SK-N-DZ (cell line): Measurements from ENCODE around the gene GBE1.
"Not testable (repeated sequence)": the region's sequence is repeated elsewhere in the genome, so short reads cannot be mapped to it uniquely, and the experiment has no call there.

ENCODE experiments used
- DNase-seq: peaks from one replicate; pipeline ENCODE4 v3.0.0-alpha.2; 2015; ENCODE audit warnings: low spot score

The GBE1 gene

GRCh38 chr3:81531263-81531662 is 230.2 kb downstream of the GBE1 start:
- DNase-seq, result no peak

DNA sequence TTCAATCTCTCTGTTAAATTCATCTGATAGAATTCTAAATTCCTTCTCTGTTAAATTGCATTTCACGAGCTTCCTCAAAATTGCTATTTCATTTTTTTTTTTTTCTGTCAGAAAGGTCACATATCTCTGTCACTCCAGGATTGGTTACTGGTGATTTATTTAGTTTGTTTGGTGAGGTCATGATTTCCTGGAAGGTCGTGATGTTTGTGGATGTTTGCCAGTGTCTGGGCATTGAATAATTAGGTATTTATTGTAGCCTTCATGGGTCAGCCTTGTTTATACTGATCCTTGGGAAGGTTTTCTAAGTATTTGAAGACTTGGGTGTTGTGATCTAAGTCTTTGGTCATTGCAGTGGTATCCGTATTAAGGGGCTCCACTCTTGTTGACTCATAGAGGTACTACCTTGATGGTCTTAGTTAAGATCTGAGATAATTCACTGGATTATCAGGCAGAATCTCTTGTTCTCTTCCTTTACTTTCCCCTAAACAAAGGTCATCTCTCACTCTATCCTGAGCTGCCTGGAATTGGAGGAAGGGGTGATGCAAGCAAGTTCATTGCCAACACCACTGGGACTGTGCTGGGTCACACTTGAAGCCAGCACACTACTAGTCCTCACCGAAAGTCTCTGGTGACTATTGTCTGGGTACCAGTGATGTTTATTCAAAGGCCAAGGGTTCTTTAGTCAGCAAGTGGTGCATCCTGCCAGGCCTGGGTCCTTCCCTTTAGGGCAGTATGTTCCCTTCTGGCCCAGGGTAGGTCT is 231.1 kb downstream of the GBE1 start:
- DNase-seq, result no peak

GRCh38 chr3:81521855-81522254 is 239.6 kb downstream of the GBE1 start:
- peak; percentile 77 for DNase-seq

- DNase-seq, result no peak
Measured at GRCh38 chr3:81518945-81519344, 242.5 kb downstream of the GBE1 start.

DNA sequence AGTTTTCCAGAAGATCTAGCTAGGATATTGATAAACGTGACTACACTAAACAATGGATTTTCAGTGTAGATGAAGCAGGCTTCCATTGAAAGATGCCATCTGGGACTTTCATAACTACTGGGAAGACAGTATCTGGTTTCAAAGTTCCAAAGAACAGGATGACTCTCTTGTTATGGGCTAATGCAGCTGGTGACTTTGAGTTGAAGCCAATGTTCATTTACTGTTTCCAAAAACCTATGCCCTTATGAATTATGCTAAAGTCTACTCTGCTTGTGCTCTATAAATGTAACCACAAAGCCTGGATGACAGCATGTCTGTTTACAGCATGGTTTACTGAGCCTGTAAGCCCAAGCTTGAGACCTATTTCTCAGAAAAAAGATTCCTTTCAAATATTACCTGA is 245.4 kb downstream of the GBE1 start:
- no peak for DNase-seq

- no peak for DNase-seq
Measured at GRCh38 chr3:81513591-81513990, 247.9 kb downstream of the GBE1 start.

- DNase-seq, result no peak
Measured at GRCh38 chr3:81503026-81503425, 258.4 kb downstream of the GBE1 start.

GRCh38 chr3:81502236-81502635 is 259.2 kb downstream of the GBE1 start:
- DNase-seq, result no peak

DNA sequence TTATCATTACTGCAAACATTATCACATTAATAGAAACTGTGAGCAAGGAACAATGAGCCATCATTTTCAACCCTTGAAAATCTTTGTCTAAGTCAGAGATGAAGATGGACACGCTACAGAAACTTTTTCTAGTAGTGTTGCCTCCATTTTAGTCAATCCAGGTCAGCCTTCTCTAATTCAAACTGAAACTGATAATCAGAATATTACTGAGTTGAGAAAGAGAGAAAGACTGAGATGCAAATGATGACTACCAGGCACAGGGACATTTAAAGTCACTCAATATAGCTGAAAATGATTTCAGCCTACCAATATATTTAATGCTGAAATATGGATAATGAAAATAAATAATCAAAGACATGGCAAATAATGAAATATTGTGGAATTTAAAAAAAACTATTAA is 261.4 kb downstream of the GBE1 start:
- no peak for DNase-seq

- DNase-seq, result no peak
Measured at GRCh38 chr3:81497572-81498251, 263.7 kb downstream of the GBE1 start.

DNA sequence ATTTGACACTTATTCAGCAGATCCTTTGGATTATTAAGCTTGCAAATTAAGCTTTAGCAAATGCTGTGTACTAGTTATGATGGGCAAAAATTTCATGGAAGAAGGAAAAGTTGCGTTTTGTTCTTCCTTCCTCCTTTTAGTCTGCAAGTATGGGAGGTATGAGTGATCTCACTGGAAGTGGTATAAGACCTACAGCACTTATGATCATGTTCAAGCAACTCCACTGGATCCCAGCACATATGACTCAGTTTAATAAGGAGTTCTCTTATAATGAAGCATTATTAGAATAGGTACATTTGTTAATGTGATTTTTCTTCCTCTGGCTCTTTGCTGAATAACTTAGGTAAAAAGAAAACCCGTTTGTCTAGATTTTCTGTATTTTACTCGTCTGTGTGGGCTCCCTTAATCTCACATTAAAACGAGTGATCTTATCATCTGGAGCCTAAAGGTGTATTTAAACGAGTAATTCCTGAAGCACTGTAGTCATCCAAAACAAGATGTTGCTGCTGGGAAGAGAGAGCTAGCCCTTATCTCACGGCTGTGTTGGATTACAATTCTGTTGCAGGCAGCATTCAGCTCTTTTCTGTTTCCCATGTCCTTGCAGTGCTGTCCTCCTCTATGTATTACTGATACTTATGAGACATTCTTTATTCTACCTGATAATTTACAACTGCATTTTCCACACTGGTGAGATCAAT is 264.9 kb downstream of the GBE1 start:
- DNase-seq, result no peak

DNA sequence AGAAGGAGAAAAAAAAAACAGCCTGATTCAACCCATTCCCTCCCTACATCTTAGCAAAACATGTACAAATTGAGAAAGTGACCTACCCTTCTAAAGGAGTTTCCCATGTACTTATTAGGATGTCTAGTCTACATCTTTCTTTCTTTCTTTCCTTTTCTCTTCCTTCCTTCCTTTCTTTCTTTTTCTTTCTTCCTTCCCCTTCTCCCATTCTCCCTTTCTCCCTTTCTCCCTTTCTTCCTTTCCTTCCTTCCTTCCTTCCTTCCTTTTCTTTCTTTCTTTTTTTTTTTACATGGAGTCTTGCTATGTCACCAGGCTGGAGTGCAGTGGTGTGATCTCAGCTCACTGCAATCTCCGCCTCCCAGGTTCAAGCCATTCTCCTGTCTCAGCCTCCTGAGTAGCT is 269.0 kb downstream of the GBE1 start:
- DNase-seq, result not testable (repeated sequence)

DNA sequence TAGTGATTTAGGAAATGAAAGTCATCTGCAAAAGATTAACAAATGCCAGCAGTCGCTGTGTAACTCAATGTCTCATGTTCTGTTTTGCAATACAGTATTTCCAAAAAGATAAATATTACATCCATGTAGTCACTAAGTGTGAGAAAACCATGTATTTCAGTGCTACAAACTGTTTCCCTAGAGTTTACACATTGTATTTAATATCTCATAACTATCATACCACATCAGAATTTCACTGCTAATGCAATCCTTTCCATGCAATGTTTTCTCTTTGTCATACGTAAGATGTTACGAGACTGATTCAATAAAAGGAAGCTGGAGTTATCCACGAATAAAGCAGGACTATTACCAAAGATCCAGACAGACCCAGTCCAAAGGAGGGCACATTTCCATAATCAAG is 269.4 kb downstream of the GBE1 start:
- no peak for DNase-seq

DNA sequence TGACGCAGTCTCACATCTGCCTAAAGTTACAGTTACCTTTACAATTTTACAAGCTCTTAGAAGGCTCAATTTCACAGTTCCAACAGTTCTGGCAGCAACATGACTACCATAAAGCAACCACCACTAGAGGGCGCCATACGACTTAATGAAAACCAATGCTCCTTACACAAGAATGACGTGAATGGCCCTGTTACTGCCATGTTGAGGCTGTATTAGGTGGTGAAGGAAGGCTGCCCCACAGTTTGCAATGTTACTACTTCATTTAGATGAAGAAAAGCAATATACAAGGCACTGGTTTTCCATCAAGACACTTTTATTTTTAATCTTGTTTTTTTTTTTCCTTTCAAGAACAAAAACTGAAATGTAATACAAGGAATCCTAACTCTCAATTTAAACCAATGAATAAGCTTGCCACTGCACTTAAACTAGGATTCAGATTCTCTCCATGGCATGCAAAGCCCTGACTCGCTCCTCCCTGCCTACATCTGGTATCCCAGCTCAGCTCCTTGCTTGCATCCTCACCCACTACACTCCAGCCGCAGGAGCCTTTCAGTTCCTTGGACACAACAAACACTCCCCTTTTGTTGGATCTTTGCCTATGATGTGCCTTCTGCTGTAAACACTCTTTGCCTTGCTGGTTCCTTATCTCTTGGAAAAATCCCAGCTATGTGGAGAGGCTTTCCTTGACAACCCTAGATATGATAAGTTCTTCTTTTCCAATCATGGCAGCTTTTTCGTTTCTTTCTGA is 270.7 kb downstream of the GBE1 start:
- peak; percentile 88 for DNase-seq

- DNase-seq, result no peak
Measured at GRCh38 chr3:81485444-81485865, 276.0 kb downstream of the GBE1 start.

DNA sequence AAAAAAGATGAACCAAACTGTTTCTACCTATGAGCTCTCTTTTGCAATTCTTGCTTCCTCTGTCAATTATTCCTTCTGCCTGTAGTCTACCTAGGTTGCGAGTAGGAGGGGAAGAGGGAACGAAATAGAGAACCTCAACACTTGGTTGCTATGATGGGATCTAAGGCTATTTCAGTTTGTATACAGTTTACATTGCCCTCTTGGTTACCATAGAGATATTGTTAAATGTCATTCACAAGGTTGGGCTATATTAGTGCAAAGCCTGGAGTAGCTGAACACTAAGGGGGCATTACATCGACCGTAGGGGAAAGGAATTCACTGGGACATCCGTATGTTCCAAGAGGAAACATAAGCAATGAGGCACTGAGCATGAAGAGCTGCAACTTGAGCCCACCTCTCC is 276.9 kb downstream of the GBE1 start:
- no peak for DNase-seq

- no peak for DNase-seq
Measured at GRCh38 chr3:81483046-81483445, 278.4 kb downstream of the GBE1 start.

- no peak for DNase-seq
Measured at GRCh38 chr3:81477740-81478139, 283.7 kb downstream of the GBE1 start.

- DNase-seq, result no peak
Measured at GRCh38 chr3:81476692-81477091, 284.8 kb downstream of the GBE1 start.

GRCh38 chr3:81472600-81473362 is 288.7 kb downstream of the GBE1 start:
- no peak for DNase-seq
